GM19438 (cell line): ENCODE results near the gene LETMD1.

Experiments
- ATAC-seq: cut with Tn5 transposase; IDR thresholded peaks from one replicate; pipeline ENCODE4 v1.9.1; 2021; ENCODE audit warnings: low read depth; ENCODE audit not compliant: unreplicated experiment

Gene LETMD1

DNA sequence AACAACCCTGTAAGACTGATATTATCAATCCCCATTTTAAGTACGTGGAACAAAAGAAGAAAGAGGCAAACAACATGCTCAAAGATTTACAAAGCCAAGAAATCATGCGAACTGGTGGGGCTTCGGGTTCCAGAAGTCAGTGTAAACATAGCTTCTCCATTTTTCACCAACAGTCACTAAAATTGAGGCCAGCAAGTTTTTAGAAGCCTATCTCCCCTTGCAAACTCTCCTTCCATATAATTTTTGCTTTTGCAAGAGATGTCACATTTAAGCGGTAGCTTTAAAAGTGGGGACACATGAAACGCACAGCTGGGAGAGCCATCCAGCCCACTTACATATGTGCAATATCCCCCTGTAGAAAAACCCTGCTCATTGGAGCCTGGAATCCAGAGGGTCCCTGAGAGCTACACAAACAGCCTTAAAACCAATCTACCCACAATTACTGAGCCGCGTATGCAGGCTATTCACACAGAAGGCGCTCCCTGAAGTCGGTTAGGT, 22.7 kb upstream of the LETMD1 start:
- no peak for ATAC-seq

DNA sequence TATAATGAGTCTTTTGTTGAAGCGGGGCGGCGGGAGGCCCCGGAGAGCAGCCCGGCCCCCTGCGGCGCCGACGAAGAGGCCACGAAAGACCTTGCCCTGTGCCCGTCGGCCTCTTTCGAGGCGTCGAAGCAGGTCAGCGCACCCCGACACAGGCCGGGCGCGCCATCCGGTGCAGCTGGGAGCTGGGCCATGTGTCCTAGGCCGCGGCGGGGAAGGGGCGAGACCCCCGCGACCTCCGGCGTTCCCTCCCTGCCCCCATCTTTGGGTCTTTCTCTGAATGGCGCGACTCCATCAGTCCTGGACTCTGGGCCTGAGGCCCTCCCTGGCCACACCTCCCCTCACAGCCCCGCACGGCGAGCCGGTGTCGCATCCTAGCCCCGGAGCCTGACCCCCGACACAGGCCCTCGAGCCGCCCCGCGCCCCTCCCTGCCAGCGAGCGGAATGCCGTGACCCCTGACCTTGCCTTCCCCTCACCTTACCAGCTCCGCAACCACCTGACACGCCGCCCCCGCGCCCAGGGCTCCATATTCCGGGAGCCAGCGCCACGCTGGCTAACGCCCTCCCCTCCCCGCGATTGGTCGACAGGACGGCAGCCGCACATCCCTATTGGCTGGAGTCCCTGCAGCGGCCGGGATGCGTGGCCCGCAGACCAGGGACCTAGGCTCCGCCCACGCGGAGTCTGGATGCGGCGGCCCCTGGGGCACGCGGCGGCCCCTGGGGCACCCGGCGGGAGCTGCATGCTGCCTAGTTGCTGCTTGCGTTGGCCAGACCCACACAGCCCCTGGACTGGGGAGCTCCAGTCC, 22.1 kb upstream of the LETMD1 start, which contains the start of gene SLC11A2:
Gene SLC11A2, minus strand, starts transcription at position 549 of the 803 bp plus-strand sequence. CDS start 15,656 bp downstream, outside the sequence.
- peak; percentile 81 for ATAC-seq

DNA sequence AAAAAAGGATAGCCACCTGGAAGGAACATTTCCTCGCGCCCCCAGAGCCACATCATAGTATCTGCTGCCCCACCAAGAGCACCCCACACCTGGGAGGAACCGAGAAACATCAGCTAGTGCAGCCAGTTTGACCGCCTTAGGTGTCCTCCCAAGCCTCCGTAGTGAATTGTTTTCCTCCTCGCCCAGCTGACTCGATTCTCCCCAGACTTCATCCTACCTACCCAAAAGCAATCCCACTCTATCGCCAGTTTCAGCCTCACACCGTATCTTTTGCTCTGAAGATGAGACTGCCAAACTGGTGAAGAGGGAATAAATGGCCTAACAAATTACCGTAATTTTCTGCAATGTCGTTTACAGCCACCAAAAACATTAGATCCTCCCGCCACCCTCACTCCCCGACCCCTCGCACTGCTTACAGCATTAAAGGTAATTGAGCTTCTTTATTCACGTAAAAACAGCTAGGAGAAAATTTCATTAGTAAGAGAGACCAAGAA, 20.7 kb upstream of the LETMD1 start:
- no peak for ATAC-seq

DNA sequence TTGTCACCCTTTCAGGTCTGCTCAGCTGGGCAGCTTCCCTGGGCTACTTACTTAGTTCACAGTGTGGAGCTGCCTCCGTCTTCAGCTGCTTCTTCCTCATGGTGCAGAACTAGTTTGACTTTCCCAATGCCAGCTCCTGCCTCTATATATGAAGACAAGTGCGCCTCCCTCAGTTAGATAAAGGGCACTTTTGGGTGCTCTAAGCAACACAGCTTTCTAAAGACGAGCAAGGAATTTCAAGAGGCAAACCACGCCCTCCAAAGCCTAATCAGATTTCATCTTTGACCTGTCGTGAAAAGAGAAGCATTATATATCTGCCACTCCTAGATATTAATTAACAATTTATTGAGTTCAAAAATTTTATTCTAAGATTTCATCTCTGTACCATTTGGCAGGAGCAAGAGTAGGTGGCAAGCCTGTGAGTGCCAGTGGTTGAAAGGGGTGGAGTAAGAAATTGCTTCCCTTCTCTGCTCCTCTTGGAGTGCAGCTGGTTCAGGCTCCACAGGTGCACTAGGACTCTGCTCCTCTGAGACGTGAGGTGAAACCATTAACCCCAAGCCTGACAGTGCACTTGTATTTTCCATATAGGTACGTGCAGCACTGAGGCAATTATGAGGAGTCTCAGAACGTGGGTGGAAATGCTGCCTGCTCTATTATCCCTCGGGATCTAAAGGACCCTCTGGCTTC, 19.9 kb upstream of the LETMD1 start:
- ATAC-seq: no peak

DNA sequence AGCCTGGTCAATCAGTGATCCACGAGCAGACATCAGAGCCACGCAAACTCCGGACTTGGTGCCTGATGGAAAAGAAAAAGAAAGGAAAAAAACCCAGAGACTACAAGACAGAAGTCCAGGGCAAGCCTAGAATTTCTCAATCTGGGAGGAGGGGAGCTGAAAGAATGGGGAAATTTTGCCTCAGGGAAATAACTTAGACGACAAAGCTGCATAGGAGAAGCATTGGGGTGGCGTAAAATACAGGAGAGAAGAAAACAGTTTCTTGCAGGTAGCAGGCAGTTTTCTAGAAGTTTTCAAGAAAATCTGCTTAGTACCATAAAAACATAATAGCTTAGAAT, 19.3 kb upstream of the LETMD1 start:
- no peak for ATAC-seq

DNA sequence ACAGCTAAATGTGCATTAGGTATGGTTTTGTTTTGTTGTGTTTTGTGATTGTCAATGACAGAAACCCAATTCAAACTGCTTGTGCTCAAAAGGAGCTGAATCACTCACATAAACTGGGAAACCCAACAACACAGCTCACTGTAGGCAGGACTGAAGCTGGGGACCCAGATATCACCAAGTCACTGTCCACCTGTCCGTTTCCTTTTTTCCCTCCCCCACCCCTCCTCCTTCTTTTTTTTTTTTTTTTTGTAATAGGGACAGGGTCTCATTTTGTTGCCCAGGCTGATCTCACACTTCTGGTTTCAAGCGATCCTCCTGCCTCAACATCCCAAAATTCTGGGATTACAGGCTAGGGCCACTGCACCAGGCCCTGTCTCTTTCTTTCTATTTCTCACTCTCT, 15.1 kb upstream of the LETMD1 start:
- ATAC-seq: no peak

DNA sequence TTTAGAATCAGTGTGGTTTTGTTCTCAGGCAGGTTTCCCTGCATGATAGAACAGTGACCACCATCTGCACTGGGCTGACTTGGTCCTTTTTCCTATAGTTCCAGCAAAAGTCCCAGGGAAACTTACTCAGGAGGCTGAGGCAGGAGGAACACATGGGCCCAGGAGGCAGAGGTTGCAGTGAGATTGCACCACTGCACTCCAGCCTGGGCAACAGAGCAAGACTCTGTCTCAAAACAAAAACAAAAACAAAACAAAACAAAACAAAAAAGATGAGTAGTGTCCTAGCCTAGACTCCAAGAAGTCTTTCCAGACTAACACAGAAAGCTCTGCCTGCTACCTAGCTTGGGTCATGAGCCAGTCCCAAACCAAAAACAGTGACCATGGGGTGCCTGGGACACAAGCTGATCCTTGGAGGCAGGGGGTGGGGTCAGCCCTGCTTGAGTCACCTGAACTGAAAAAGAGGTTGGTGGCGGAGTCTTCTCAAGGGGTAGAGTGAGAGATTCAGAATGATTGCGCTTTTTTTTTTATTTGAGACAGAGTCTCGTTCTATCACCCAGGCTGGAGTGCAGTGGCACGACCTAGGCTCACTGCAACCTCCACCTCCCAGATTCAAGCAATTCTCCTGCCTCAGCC, 14.6 kb upstream of the LETMD1 start:
- no peak for ATAC-seq

DNA sequence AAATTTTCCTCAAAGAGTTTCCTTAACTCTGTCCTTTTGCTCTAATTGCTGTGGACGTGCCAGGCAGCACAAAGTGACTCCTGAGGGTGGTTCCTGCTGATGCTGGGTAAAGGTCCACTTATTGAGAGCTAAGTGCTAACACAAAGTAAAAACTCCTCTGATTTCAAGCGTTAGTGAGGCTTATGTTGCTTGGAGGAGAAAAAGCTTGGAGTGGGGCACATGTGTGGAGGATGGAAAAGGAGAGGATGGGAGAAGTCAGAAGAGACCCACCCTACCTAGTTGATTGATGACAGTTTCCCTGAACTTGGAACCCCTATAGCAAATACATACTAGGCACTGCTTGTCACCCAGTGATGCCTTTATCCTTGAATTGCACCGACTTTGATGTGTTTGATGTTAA, 11.8 kb upstream of the LETMD1 start:
- no peak for ATAC-seq

DNA sequence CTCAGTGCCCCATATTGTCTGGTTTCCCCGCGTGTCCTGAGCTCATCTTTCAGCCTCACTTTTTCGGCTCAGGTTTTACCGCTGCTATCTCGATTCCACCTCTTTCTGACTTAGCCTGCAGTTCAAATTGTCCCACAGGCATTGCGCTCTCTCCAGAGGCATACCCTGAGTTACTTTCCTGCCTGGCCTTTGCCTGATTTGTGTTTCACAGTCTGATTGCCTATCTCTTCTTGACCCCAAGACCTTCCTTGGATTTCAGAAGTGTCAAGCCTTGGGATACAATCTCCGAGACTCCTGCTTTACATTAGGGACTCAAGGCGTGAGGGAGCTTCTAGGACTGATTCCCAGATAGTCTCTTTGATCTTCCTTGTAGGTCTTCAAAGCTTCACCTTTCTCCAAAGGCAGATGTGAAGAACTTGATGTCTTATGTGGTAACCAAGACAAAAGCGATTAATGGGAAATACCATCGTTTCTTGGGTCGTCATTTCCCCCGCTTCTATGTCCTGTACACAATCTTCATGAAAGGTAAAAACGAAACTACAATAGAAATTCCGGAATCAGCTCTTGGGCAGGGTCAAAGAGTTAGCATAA, 629 bp downstream of the LETMD1 start:
- ATAC-seq: no peak

DNA sequence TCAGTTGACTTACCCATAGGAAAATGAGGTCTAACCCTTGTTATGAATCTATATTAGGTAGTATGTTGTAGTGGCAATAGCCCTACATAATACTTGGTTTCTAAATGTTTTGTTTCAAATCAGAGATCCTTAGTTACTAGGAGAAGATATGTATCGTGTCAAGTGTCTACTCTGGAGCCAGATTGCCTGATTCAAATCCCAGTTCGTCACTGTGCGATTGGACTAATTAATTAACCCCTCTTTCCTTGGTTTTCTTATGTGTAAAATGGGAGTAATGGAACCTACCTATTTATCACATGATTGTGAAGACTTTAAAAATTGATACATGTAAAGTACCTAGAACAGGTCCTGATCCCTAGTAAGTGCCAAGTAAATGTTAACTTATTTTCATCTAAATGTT, 1.4 kb downstream of the LETMD1 start:
- no peak for ATAC-seq

DNA sequence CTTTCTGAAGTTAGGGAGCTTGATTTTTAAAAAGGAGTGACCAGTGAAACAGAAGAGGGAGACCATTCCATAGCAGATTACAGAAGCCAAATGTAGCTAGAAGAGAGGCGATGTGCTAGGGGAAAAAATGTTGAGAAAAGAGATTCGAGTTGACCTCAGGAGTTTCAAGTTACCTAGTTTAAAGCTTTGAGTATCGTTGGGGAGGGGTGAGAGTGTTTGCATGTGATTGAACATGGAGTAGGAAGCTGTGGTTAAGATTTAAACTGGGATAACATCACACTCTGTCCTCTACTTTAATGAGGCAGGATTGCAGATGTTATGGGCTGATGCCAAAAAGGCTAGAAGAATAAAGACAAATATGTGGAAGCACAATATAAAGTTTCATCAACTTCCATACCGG, 3.7 kb downstream of the LETMD1 start:
- no peak for ATAC-seq

DNA sequence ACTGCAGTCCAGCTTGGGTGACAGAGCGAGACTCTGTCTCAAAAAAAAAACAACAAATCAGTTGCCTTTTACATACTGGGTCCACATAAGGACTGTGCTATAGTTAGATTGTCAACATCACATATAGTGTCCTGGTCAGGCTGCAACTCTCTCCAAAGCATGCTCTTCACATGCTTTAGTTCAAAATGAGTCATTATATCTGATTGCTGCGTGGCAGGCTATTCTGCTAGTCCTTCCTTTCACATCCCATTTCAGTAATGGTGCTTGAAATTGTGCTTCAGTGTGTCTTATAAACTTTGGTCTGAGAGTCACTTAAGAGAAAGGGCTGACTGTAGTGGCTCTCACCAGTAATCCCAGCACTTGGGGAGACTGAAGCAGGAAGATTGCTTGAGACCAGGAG, 6.9 kb downstream of the LETMD1 start:
- ATAC-seq: no peak

DNA sequence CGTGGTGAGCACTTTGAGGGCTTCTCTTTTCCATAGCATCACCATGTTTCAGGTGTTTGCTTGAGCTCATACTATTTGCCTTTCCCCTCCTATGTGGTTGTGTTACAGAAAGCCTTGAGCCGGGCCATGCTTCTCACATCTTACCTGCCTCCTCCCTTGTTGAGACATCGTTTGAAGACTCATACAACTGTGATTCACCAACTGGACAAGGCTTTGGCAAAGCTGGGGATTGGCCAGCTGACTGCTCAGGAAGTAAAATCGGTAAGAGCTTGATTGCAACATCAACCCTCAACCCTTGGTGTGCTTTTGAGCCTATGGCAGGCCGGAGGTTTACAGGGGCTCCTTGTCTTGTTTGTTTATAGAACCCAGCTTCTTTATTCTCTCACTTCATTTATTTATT, 8.1 kb downstream of the LETMD1 start:
- ATAC-seq: no peak

DNA sequence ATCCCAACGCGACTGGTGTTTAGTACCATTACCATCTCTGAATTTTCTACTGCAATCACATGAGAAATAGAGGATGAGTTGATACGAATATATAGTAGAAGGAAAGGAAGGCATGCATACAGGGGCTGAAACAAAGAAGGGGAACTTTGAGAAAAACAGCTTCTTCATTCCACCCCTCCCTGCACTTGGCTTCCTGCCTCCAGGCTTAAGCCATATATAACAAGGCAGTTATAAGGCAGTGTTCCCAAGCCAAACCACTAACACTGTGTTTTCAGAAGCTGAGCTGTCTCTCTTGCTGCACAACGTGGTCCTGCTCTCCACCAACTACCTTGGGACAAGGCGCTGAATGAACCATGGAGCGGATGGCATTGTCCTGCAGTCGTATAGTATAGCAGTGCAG, 11.0 kb downstream of the LETMD1 start:
- no peak for ATAC-seq

DNA sequence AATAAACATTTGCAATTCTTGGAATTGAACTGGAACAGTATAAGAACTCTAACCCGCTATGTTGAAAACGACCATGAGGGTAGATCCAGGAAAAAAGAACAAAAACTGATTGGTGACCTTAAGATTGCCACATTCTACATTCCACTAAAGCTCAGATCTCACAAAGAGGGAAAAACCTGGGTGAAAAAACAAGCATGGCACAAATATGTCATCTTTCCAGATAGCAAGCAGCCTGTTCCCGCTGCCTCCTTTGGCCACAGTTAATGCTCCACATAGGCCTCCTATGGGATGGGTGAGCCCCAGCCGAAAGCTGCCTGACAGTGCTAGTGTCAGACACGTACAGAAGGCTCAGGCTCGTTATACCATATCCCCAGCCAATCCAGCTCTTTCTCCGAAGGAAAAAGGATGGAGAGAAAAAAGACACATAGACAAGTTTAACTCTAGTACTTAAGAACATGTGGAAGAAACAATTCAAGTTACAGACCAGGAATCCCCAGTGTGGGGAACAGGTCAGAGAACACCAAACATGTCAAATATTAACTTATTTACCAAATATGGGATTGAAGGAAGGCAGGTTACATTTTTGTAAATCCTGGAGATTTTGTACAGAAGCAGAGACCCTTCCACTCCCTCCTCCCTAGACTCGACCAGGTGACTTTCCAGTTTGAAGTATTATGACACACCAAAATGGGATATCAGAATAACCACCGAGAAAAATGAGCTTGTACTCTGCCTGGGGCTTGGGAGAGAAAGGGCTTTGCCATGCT, 14.7 kb downstream of the LETMD1 start:
- no peak for ATAC-seq

DNA sequence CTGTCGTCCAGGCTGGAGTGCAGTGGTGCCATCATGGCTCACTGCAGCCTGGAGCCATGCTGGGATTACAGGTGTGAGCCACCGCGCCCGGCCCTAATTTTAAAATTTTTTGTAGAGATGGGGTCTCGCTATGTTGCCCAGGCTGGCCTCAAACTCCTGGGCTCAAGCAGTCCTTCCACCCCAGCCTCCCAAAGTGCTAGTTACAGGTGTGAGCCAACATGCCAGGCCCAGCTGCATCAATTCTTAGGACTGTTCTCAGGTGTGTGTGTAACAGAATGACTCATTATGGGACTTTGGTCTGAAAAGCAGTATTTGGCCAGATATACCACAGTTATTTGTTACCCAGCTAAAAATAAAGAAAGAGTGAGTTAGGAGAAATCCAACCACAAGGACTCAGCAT, 17.4 kb downstream of the LETMD1 start:
- no peak for ATAC-seq

DNA sequence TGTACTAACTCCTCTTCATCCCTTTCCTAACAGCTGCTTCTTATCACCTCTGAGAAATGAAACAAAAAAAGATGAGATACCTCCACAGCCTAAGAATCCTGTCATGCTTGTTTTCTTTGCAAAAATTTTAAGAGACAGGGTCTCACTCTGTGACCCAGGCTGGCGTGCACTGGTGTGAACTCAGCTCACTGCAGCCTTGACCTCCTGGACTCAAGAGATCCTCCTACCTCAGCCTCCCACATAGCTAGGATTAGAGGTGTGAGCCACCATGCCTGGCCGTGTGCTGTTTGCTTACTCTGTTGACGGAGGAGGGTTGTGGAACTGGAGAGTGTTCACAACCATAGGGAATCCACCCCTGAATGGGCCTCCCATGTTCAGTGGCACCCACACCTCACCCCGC, 19.1 kb downstream of the LETMD1 start:
- ATAC-seq: no peak

DNA sequence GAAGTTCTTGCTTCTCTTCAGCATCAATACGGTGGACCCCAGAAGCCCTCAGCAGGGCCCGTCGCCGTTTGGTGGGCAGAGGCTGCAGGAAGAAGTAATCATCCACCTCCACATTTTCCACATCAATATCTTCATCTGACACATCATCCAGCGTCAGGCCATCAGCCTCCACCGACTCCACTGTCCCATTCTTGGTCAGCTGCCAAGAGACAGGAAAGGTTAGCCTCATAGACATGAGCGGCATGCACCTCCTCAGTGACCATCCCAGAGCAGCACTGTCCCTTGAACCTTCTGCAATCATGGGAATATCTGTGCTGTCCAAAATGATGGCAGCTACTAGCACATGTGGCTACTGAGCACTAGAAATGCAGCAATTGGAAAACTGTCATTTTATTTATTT, 19.6 kb downstream of the LETMD1 start:
- no peak for ATAC-seq

DNA sequence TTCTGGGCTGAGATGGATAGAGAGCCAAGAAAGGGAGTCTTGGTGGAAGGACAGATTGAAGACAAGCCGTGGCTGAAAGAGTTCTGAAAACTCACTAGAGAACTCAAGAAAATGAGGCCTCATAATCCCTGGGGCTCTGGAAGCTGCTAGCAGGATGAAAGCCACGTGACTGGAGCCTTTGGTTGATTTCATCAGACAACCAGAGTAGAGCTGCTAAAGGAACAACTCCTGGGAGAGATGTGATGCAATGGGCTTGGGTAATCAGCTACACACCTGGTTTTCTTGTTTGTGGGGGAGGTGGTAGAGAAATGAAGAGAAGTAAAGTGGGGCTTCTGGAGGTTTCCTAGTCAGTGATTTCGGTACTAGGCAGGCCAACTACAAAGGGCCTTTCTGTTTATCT, 21.9 kb downstream of the LETMD1 start:
- no peak for ATAC-seq

DNA sequence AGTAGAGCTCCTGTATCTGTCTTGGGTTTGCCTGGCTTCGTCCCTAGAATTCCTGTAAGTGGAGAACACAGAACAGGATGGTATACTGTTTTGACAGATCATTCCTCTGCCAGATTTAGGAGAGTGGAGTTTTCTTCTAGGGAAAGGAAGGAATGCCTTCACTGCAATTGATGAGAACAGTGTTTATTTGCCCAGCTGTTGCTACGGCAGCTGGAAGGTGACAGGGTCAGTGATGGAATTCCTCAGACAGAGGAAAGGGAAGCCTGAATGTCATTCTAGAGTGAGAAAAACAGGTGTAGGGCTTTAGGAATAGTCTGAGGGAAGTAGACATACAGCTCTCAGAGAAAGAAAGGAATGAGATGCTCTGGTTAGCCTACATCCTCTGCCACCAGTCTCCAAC, 23.5 kb downstream of the LETMD1 start:
- no peak for ATAC-seq
